GM19468 (cell line): ENCODE data around the gene ZIM2.

ENCODE experiments used
- ATAC-seq: cut with Tn5 transposase; IDR thresholded peaks from one replicate; pipeline ENCODE4 v1.9.1; 2021; ENCODE audit warnings: mild to moderate bottlenecking, moderate library complexity, moderate number of reproducible peaks; ENCODE audit not compliant: unreplicated experiment; ENCODE audit errors: extremely low read depth

The ZIM2 gene

DNA sequence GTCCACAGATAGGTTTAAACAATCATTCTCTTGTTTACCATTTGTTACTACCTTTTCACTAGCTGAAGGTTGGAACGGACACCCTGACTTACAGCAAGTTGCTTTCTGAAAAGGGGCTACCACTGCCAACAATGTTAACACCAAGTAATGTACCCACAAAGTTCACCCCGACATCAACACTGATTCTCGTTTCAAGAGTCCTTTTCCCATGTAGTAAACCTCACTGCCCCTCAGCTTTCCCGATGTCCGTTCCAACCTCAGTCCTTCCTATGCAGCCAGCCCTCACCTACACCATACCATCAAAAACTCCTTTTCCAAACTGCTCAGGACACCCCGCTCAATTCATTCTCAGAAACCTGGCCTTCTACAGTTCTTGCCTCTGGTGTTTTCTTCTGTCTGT lies 29.0 kb downstream of the ZIM2 start:
- no peak for ATAC-seq

DNA sequence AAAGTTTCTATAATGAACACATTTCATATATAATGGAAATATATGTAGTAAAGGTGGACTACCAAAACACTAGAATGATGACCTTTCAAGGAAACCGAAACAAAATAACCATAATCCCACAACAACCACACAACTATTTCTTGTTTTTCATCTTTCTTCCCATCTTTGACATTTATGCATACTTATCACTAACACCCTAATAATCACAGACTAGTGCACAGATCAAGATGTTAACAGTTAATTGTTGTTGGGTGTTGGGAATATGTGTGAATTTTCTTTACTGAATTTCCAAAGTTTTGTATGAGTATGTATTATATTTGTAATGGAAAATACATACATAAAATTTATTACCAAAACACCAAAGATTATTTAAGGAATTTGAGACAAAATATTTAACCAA lies 30.3 kb downstream of the ZIM2 start:
- ATAC-seq, result no peak

DNA sequence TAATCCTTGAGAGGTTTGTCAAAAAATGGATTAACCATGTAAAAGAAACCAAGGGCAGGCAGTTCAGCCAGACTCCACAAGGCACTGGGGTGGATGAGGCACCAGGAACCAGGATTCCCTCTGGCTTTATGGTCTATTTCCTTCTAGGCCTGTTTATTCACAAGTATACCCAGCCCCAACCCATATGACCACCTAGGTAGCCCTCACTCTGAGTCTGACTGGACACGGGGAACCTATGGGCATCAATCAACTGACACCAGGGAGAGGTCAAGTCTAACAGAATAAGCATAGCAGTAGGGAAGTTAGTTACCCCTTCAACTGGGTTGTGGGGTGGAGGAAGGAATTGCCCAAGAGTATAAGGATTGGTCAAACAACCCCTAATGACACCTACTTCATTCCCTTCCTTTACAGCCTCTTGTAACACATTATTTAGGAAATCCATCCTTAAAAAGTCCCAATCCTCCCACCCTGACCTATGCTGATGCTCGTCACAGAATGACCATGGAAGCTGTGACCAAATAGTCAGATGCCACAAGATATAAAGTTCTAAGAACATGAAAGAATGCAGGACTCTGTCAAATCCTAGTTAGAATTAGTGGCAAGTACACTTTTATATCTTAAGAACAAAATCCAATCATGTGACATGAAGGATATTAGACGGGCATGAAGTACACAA lies 31.7 kb downstream of the ZIM2 start:
- no peak for ATAC-seq

DNA sequence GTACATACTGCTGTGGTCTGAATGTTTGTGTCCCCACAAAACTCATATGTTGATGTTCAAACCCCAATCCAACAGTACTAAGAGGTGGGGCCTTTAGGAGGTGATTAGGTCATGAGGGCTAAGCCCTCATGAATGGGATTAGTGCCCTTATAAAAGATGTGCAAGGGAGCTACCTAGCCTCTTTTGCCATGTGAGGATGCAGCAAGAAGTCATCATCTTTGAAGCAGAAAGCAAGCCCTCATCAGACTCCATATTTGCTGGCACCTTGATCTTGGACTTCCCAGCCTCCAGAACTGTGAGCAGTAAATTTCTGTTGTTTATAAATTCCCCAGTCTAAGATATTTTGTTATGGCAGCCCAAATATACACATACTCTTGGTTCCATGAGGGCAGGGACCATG lies 33.9 kb downstream of the ZIM2 start:
- ATAC-seq, result no peak

DNA sequence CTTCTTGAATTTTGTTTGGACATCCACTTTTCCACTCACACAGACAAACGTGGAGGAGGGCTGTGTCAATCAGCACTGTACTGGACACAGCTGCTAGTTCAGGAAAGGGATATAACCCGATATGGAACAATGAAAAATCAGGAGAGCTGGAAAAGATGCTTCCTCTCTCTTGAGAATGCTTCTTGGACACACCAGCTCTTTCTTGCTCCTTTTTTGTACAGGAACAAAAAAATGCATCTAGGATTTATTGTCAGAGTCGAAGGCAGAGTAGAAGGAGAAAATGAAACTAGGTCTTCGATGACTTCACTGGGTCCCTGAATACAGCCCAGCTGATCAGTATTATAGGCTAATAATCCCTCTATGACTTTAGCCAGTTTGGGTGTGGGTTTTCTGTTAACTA lies 62.2 kb downstream of the ZIM2 start:
- no peak for ATAC-seq

DNA sequence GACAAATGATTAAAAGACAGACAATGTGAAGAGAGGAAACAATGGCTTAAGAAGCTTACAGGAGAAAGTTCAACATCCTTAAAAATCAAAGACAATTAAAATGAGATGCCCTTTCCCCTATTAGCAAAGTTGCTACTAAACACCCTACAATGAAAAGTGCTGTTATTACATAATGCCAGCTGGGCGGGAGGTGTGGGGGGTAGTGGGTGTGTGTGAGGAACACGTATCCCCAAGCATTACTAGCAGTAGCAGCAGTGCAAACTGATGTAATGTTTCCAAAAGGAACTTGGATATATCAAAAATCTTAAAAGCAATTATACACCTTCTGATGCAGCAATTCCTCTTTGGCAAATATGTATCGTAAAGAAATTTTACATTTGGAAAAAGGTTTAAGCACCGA lies 70.9 kb downstream of the ZIM2 start:
- ATAC-seq, result no peak

DNA sequence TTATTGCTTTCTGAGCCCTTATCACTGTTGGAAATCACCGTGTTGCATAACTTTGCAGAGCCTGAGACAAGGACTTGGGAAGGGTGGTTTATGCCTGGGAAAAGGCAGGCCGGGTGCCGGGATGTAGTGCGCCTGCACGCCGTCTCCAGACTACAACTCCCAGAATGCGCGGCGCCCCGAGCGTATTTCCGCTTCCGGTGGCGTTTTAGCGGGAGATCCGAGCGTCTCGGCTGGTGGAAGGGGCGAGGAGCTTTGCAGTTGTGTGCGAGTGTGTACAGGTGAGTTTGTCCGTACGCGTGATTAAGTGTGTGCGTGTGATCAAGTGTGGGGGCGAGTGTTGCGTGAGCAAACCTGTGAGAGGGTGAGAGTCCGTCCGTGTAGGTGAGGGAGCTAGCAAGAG lies 75.4 kb downstream of the ZIM2 start:
- ATAC-seq, result no peak

DNA sequence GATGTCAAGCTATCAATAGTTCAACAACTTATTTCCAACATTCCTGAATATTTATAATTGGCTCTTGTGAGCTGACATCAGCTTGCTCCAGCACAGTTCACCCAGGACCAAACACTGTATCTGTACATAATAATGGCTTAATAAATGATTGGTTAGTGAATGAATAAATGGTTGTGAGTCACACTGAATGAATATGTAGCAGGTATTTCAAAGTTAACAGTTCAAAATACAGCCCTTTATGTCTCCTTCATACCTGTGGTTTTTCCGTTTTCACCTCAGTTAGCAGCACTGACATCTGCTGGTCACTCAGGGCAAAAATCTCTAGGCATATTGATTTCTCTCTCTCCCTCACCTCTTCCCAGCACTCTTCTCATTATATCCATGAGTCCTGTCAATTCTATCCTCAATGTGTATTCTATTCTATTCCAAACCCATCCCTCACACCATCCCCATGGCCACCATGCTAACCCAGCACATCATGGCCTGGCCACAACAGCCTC lies 76.3 kb downstream of the ZIM2 start:
- ATAC-seq, result no peak

DNA sequence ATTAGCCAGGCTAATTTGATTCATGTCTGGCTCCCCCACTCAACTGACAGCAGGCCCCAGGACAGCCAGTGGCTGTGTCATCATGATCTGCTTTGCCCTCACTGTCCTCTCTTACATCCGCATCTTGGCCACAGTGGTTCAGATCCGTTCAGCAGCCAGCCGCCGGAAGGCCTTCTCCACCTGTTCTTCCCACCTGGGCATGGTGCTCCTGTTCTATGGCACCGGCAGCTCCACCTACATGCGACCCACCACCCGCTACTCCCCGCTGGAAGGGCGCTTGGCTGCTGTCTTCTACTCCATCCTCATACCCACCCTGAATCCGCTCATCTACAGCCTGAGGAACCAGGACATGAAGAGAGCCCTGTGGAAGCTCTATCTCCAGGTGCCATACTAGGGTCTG lies 79.7 kb downstream of the ZIM2 start:
- no peak for ATAC-seq

DNA sequence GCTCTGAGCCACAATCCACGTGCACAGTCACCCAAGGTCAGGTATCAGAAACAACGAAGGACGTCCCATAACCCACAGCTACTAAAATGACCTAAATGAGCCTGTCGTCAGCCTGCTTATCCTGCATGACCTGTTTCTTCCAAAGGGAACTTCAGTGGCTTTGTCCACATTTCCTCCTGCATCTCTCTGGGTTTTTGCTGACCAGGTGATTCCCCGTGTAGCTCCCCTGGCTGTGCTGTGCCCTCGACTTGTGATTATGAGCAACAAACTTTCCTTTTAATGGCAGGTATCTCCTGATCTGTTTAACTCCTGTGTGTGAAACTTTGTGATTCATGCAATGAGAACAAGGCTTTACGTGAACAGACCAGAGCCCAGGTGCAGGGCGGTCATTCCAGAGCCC lies 81.0 kb downstream of the ZIM2 start:
- ATAC-seq, result no peak

DNA sequence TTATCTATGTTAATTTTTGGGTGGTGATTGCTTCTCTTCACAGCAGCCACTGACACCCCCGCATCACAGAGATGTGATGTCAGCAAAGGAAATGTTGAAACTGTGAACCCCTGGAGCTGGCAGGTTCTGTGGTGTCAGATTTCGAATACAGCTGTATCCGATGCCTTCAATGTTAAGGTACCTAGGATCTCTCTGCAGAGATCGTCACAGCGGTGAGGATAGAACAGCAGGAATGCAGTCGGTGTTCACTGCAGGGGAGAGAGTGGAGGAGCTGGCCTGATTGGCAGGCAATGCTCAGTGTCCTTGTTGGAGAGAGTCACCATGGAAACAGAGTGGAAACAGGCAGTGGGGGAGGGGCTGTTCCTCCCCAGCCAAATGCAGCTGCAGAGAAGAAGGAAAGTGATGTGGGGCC lies 89.4 kb downstream of the ZIM2 start:
- ATAC-seq, result no peak

DNA sequence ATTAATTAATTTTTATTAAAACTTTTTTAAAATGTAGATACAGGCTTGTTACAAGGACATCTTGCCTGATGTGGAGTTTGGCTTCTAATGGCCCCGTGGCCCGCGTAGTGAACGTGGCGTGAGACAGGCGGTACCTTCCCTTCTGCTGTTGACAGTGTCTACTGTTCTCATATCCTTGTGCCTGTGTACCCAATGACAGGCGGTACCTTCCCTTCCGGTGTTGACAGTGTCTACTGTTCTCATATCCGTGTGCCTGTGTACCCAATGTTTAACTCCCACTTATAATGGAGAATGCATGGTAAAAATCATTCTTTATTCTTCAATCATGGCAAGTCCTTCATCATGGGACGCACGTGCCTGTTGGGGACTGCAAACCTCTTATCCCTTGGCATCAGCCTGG lies 89.9 kb downstream of the ZIM2 start:
- ATAC-seq, result no peak

DNA sequence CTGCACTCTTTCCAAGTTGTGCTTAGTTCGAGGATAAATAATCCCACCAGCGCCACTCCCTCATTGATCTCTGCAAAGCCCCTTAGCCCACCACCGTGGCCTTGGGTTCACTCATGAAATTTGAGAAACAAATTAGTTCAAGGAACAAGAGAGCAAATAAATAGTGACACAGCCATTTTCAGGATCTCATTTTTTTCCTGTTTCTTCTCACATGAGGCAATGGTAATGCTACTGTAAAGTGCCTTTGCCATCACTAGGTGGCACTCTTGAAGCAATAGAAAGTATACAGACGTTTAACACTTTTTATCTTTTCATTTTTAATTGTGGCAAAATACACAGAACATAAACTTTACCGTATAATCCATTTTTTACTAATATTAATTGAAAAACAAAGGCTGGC lies 92.1 kb downstream of the ZIM2 start:
- ATAC-seq, result no peak

DNA sequence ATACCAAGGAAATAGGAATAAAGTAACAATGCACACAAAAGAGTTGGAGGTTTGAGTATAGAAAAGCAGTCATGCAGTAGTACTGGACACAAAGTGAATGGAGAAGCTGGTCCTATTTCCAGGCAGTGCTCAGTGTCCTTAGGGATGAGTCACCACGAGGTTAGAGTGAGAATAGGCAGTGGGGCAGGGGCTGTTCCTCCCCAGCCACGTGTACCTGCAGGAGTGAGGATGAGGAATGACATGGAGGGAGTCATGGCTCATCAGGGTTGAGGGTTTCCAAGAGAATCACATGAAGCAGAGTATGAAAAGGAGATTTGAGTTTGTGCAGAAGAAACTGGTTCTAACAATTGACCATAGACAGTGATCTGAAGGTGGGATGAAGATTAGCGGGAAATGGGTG lies 94.2 kb downstream of the ZIM2 start:
- ATAC-seq, result no peak

DNA sequence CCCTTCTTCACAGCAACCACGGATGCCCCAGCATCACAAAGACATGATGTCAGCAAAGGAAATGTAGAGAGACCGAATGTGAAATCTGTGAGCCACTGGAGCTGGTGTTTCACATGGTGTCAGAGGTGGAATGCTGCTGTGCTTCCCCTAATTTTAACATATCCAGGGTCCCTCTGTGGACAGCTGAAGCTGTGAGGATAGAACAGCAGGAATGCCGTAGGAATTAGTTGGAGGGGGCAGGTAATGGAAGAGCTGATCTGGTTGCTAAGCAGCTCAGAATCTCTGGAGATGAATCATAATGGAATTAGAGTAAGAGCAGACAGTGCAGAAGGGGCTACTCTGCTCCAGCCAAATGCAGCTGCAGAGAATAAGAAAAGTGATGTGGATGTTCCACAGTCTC lies 100.0 kb downstream of the ZIM2 start:
- ATAC-seq, result no peak

DNA sequence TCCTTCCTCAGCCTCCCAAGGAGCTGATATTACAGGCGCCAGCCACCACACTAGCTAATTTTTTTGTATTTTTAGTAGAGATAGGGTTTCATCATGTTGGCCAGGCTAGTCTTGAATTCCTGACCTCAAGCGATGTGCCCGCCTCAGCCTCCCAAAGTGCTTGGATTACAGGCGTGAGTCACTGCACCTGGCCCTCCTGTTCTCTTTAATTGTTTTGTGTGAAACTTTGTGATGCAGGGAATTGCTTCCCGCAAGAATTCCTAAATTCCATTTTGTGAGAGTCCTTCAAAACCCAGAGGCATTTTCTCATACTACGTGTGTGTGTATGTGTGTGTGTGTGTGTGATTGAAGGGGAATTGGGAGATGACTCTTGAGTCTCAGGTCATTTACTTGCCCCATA lies 104.0 kb downstream of the ZIM2 start:
- ATAC-seq, result no peak

DNA sequence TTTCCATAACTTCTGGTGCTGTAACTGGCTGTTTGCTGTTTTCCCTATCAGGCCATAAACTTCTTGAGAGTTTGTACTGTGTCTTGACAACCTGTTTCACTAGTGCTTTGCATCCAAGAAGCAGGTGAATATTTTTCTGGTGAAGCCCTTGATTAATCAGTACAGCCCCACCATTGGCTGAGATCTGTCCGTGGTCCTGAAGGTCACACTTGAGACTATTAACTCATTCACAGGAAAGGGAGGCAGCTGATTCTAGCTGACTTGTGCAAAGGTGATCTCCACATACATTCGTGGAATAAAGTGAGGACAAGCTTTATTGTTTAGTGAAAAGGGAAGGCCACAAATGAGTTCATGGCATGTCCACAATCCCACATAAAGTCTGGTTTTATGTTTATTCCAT lies 107.5 kb downstream of the ZIM2 start:
- ATAC-seq, result no peak

DNA sequence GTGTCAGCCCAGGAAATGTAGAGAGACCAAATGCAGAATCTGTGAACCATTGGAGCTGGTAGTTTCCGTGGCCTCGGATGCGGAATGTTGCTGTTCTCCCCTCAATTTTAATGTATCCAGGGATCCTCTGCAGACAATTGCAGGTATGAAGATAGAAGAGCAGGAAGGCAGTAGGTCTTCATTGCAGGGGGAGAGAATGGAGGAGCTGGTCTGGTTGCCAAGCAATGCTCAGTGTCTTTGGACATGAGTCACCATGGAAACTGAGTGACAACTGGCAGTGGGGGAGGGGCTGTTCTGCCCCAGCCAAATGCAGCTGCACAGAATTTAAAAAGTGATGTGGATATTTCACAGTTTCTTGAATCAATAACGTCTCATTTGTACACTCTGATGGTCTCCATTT lies 112.8 kb downstream of the ZIM2 start:
- ATAC-seq, result no peak

DNA sequence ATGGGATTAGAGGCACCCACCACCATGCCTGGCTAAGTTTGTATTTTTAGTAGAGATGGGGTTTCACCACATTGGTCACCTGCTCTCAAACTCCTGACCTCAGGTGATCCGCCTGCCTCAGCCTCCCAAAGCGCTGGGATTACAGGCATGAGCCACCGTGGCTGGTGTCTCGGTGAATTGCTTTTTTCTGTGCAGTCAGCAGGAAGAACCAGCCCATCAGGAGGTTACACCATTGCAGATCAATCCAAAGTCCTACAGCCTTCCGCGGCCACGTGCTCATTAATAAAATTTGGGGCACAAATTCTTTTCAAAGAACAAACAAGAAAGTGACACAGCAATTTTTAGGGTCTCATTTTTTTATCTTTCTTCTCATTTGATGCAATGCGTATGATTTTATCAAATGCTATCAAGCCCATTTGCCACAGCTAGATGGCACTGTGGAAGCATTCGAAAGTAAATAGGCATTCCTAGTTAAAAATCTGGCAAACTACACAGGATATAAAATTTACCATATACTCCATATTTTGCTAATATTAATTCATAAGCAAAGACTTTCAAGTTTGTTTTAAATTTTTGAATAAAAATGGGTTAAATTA lies 114.6 kb downstream of the ZIM2 start:
- ATAC-seq, result no peak
